ENCODE measurements around the gene CREB3. TPM values are rescaled to one million over a fixed set of nuclear protein-coding genes. Genes with fewer than 3 reads are reported as not detected.

The CREB3 gene
- polyA plus RNA-seq, 1 donor from 2014 or later = 88.4 TPM

DNA sequence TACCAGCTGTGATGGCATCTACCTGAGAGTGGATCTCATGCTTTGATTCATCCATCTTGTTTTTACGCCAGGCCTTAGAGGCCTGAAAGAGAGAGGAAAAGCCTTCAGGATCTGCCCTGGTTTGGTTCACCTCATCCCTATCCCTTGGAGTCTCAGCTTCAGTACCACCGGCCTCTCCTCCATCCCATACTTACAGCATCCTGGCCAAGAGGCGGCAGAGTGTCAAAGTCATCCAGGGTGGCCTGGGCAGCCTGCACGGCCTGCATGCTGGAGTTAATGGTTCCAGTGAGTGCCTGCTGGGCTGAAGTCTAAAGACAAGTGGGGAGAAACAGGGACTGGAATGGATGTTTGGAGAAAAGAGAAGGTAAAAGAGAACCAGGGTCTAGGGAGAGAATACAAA lies 12.9 kb upstream of the CREB3 start:
- Histone ChIP-seq H3K4me2 (ENCODE audit: low read length) (no peak overlapping the region), H3K27me3 (ENCODE audit: insufficient read depth, low read depth, low read length) (no peaks in the 10 kb centered on the region), H3K4me3 (ENCODE audit: low read length) (no peak overlapping the region), H3K9me2 (ENCODE audit: insufficient read depth, low read length) (no peaks in the 10 kb centered on the region), H3K79me2 (replicated peaks; ENCODE audit: insufficient read depth, low read length) (no peaks in the 10 kb centered on the region), H3K27ac (ENCODE audit: low read length) (no peak overlapping the region), H3F3A (ENCODE audit: insufficient read depth, low read length, poor library complexity, severe bottlenecking) (no peaks in the 10 kb centered on the region), H3K36me3 (ENCODE audit: insufficient read depth, low read length) (no peaks in the 10 kb centered on the region), H3K9ac (ENCODE audit: low read length) (no peak overlapping the region), H2AFZ (ENCODE audit: low read depth, low read length) (no peak overlapping the region), H3K9me3 (ENCODE audit: low read length) (no peaks in the 10 kb centered on the region), H4K20me1 (ENCODE audit: insufficient read depth) (no peaks in the 10 kb centered on the region)
- TF ChIP-seq POLR2AphosphoS5 (IDR thresholded peaks at IDR 0.05) (no peak), SMC3 (conservative IDR thresholded peaks at IDR 0.05; ENCODE audit: poor library complexity) (no peak), RAD21 (conservative IDR thresholded peaks at IDR 0.05) (no peak), TAF1 (IDR thresholded peaks at IDR 0.05; ENCODE audit: low read depth) (no peak), EZH2 (IDR thresholded peaks at IDR 0.05; ENCODE audit: borderline replicate concordance, insufficient read depth, low read length, poor library complexity, severe bottlenecking) (no peak), EP300 (conservative IDR thresholded peaks at IDR 0.05; ENCODE audit: poor library complexity, severe bottlenecking) (no peak), MXI1 (conservative IDR thresholded peaks at IDR 0.05; ENCODE audit: poor library complexity, severe bottlenecking) (no peak)
- TF ChIP-seq, protein P1, sequence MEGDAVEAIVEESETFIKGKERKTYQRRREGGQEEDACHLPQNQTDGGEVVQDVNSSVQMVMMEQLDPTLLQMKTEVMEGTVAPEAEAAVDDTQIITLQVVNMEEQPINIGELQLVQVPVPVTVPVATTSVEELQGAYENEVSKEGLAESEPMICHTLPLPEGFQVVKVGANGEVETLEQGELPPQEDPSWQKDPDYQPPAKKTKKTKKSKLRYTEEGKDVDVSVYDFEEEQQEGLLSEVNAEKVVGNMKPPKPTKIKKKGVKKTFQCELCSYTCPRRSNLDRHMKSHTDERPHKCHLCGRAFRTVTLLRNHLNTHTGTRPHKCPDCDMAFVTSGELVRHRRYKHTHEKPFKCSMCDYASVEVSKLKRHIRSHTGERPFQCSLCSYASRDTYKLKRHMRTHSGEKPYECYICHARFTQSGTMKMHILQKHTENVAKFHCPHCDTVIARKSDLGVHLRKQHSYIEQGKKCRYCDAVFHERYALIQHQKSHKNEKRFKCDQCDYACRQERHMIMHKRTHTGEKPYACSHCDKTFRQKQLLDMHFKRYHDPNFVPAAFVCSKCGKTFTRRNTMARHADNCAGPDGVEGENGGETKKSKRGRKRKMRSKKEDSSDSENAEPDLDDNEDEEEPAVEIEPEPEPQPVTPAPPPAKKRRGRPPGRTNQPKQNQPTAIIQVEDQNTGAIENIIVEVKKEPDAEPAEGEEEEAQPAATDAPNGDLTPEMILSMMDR (IDR thresholded peaks at IDR 0.05; ENCODE audit: poor library complexity, severe bottlenecking) = no peak
- TF ChIP-seq, protein P2, sequence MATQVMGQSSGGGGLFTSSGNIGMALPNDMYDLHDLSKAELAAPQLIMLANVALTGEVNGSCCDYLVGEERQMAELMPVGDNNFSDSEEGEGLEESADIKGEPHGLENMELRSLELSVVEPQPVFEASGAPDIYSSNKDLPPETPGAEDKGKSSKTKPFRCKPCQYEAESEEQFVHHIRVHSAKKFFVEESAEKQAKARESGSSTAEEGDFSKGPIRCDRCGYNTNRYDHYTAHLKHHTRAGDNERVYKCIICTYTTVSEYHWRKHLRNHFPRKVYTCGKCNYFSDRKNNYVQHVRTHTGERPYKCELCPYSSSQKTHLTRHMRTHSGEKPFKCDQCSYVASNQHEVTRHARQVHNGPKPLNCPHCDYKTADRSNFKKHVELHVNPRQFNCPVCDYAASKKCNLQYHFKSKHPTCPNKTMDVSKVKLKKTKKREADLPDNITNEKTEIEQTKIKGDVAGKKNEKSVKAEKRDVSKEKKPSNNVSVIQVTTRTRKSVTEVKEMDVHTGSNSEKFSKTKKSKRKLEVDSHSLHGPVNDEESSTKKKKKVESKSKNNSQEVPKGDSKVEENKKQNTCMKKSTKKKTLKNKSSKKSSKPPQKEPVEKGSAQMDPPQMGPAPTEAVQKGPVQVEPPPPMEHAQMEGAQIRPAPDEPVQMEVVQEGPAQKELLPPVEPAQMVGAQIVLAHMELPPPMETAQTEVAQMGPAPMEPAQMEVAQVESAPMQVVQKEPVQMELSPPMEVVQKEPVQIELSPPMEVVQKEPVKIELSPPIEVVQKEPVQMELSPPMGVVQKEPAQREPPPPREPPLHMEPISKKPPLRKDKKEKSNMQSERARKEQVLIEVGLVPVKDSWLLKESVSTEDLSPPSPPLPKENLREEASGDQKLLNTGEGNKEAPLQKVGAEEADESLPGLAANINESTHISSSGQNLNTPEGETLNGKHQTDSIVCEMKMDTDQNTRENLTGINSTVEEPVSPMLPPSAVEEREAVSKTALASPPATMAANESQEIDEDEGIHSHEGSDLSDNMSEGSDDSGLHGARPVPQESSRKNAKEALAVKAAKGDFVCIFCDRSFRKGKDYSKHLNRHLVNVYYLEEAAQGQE (IDR thresholded peaks at IDR 0.05; ENCODE audit: borderline replicate concordance) = no peak

- no peak for TF ChIP-seq EZH2 (IDR thresholded peaks at IDR 0.05; ENCODE audit: borderline replicate concordance, insufficient read depth, low read length, poor library complexity, severe bottlenecking)
- TF ChIP-seq, protein P2 (IDR thresholded peaks at IDR 0.05; ENCODE audit: borderline replicate concordance) = no peak
- no peak overlapping the region for H3K4me3 ChIP-seq (ENCODE audit: low read length)
- no peaks in the 10 kb centered on the region for H3K9me2 ChIP-seq (ENCODE audit: insufficient read depth, low read length)
- H2AFZ ChIP-seq (ENCODE audit: low read depth, low read length) = no peak overlapping the region
- H3K27ac ChIP-seq (ENCODE audit: low read length) = no peak overlapping the region
- H3K9me3 ChIP-seq (ENCODE audit: low read length) = no peaks in the 10 kb centered on the region
- no peaks in the 10 kb centered on the region for H3K36me3 ChIP-seq (ENCODE audit: insufficient read depth, low read length)
- peaks cover 1% of the 10 kb centered on the region for H3K79me2 ChIP-seq (replicated peaks; ENCODE audit: insufficient read depth, low read length)
- H3K9ac ChIP-seq (ENCODE audit: low read length) = no peak overlapping the region
- H3F3A ChIP-seq (ENCODE audit: insufficient read depth, low read length, poor library complexity, severe bottlenecking) = no peaks in the 10 kb centered on the region
- no peaks in the 10 kb centered on the region for H4K20me1 ChIP-seq (ENCODE audit: insufficient read depth)
- no peaks in the 10 kb centered on the region for H3K27me3 ChIP-seq (ENCODE audit: insufficient read depth, low read depth, low read length)
- no peak overlapping the region for H3K4me2 ChIP-seq (ENCODE audit: low read length)
These were observed 9.0 kb upstream of the CREB3 start for GRCh38 chr9:35723426-35723825.

Measured in neural cell (in vitro differentiated cells).